NCI-H2196 (cell line): ENCODE data around the gene ZNF789.
"Not testable (repeated sequence)": the region's sequence is repeated elsewhere in the genome, so short reads cannot be mapped to it uniquely, and the experiment has no call there.

Source experiments
- DNase-seq: peaks from one replicate; lab custom pipeline; 2025; ENCODE audit not compliant: unreplicated experiment; lab: John Stamatoyannopoulos, UW

ZNF789 gene

DNA sequence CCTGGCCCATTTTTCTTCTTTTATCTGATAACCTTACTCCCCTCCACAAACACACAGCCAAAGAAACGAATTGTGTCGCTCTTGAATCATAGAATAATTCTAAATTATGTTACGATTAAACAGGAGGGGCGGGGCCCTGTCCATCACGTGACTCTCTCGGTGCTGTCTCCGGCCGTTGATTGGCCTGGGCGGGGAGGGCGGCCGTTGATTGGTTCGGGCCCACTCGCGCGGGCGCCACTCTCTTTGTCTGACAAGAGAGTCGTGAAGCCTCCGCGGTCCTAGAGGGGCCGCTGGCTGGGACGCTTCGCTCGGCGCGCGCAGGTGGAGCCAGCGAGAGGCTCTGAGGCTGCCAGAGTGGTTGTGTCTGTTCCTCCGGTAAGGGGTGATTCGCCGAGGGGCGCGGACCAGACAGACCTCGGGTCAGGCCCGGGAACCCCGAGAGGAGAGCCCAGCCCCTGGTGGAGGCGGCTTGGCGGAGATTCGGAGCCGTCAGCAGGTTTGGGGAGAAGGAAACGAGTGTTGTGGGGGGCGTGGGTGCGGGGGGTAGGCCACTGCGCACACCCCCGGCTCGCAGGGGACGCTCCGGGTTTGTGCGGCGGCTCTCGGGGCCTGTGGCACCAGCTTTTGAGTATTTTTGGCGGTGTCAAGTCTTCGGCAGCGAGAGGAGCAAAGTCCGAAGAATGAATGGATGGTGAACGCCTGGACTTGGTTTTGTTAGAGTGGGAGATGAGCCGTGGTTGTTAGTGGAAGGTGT is at the start of gene ZNF789:
Gene ZNF789, plus strand, starts transcription at position 330 of the 754 bp plus-strand sequence. CDS start 3,567 bp downstream, outside the sequence.
- DNase-seq, result peak; percentile 97

DNA sequence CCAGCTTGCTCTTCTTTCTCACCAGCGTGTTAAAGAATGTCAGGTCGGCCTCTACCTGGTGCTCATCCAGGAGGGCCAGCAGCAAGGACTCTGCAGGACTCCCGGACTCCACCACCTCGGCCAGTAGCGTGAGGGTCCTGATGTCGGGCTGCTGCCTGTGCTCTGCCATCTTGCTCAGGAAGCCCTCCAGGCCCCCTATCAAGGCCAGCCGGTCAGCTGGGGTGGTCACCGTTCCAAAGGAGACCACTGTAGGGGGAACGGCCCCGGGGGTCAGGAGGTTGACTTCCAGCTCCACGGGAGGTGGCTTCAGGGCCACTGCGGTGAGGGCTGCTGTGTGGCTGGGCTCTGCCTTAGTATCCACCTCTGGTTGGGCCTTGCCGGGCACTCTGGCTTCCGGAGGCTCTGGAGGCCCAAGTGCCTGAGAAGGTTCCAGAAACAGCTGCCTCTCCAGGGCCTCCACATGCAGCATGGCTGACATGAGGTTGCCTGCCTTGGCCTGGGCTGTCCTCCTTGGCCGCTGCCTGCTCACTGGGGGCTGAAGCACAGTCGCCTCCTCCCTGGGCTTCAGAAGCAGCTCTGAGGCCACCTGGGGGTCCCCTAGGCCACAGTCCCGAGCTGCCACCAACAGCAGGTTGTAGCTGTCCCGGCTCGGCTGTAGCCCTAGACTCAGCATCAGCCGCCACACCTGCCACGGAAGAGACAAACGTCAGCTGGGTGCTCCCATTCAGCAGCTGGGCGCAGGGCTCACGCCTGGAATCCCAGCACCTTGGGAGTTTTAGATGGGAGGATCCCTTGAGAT is 47.6 kb upstream of the ZNF789 start:
- no peak for DNase-seq

DNA sequence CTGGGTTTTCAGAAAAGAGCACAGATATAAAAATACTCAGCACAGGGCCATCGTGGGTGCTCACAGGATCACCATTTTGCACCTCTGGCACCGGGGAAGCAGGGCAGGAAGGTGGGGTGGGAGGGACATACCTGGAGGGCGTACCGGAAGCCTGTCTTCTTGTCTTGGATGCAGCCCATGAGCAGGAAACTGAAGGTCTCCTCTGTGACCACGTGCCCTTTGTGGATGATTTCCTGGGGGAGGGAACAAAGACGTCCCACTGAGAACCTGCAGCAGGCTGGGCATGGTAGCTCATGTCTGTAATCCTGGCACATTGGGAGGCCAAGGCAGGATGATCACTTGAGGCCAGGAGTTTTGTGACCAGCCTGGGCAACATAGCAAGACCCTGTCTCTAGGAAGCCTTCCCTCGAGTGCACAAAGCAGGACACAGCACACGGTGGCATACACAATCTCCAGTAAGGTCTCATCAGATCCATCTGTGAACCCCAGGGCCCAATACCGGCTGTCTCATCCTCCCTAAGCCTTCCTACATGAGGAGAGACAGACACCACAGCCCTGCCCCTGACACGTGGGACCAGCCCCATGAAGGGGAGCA is 43.6 kb upstream of the ZNF789 start:
- DNase-seq, result no peak

DNA sequence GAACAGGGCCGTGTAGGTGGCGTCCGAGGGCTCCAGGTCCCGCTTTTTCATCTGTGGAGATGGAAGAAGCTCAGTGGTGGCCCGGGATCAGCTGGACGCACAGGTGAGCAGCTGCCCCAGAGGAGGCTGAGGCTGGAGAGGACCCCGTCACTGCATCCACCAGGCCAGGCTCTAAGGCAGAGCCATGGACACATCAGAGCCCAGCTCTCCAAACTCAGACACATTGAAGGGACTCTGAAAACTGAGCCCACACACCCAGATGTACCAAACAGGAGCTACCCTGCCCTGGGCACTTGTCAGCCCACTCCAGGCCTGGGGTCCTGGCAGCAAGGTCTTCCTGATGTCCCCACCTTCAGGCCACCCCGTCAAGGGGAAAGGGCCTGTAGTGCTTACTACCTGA is 42.9 kb upstream of the ZNF789 start:
- DNase-seq, result no peak

DNA sequence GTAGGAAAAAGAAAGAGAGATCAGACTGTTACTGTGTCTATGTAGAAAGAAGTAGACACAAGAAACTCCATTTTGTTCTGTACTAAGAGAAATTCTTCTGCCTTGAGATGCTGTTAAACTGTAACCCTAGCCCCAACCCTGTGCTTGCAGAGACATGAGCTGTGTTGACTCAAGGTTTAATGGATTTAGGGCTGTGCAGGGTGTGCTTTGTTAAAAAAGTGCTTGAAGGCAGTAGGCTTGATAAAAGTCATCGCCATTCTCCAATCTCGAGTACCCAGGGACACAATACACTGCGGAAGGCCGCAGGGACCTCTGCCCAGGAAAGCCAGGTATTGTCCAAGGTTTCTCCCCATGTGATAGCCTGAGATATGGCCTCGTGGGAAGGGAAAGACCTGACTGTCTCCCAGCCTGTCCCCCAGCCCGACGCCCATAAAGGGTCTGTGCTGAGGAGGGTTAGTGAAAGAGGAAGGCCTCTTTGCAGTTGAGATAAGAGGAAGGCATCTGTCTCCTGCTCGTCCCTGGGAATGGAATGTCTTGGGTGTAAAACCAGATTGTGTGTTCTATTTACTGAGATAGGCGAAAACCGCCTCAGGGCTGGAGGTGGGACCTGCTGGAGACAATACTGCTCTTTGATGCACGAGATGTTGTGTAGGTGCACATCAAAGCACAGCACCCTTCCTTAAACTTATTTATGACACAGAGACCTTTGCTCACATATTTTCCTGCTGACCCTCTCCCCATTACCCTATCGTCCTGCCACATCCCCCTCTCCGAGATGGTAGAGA is 40.7 kb upstream of the ZNF789 start:
- not testable (repeated sequence) for DNase-seq

DNA sequence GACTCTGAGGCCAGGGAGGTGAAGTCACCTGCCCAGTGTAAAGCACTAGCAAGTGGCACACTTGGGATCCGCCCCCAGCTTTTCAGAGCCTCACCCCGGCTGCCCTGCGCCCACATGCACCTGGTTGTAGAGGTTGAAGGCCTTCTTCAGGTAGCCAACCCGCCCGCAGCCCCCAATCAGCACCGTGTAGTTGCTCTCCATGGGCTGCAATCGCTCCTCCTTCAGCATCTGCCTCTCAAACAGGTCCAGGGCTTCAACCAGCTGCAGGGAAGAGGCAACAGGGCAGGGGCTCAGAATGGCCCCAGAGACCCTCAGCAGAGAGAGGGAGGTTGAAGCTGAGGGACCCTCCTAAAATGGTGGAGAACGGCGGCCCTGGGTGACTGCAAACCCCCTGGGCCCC is 39.5 kb upstream of the ZNF789 start:
- no peak for DNase-seq

DNA sequence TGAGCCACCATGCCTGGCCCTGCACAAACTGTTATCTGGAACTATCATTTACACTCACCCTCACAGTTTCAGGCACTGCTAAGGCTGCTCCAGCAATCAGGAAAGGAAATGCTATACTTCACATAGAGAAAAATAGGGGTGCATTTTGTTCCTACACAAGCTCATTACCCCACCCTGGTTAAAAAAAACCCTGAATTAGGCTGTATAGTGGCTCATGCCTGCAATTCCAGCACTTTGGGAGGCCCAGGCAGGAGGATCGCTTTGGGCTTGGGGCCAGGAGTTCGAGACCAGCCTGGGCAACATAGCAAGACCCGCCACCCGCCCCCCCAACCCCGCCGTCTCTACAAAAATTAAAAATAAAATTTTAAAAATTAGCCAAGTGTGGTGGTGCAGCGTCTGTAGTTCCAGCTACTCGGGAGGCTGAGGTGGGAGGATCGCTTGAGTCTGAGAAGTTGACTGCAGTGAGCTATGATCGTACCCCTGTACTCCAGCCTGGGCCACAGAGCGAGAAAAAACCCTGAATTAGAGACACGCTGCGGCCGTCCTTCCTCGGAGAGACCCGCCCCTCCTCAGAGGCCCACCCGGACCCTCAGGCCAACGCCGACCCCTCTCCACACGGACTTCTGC is 34.6 kb upstream of the ZNF789 start:
- DNase-seq, result no peak

DNA sequence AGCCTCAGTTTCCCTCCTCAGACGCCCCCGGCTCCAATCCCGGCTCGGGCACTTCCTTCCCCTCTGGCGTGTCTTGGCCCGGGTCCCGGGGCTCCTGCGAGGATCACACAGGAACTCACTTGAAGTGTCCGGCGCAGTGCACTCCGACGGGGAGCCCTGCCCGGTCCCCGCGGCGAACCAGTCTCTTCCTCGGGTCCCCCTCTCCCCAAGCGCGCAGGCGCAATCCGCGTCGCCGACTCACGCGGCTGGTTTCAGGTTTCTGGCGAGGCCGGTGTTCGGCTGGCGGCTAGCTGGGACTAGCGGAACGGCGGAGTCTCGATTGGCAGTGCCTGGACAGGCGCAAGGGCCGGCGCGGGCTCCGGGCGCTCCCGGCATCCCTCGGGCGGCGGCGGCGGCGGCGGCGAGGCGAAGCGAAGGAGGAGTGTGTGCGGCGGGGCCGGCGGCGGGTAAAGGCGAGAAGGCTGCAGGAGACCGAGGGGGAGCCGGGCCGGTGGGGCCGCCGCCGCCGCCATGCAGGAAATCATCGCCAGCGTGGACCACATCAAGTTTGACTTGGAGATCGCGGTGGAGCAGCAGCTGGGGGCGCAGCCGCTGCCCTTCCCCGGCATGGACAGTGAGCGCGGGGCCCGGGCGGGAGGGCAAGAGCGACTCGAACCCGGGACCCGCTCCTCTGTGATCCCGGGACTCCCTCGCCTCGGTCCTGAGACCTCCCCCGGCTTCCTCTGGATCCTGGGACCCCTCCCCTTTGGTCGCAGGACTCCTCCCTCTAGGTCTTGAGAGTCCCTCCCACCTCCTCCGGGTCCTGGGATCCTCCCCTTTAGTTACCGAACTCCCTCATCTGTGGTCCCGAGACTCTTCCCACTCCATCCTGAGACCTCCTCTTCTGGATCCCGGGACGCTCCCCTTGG is 33.9 kb upstream of the ZNF789 start, which contains the start of the genes CPSF4 and PTCD1:
Gene CPSF4, plus strand, starts transcription at position 371 of the 908 bp plus-strand sequence. Its CDS starts 140 bp downstream, at position 511.
Gene PTCD1, minus strand, starts transcription at position 226 of the 908 bp plus-strand sequence. CDS start 3,556 bp downstream, outside the sequence.
- DNase-seq, result peak; percentile 96

DNA sequence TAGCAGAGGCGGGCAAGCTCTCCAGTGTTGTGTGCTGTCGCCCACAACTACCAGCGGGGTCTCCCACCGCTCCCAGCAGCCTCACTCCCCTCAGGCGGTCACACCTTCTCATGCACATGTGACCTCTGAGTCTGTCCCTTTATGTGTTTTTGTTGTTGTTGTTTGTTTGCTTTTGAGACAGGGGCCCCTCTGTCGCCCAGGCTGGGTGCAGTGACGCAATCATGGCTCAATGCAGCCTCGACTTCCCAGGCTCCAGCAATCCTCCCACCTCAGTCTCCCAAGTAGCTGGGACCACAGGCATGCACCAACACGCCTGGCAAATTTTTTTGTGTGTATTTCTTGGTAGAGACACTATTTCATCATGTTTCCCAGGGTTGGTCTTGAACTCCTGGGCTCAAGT is 32.5 kb upstream of the ZNF789 start:
- no peak for DNase-seq

DNA sequence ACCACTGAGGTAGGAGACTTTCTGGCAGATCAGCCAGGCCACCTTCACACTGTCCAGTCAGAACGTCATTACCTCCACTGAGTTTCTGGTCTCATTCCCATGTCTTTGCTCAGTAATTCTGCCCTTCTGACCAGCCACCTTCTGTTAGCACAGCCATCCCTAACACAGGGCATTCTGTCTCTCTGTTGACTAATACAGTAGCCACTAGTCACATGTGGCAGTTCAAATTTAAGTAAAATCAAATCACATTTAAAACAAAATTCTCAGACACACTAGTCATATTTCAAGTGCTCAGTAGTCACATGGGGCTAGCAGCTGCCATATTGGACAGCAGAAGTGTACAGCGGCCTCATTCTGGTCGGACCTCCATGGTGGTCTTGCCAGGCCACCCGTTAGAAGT is 26.6 kb upstream of the ZNF789 start:
- DNase-seq, result no peak

DNA sequence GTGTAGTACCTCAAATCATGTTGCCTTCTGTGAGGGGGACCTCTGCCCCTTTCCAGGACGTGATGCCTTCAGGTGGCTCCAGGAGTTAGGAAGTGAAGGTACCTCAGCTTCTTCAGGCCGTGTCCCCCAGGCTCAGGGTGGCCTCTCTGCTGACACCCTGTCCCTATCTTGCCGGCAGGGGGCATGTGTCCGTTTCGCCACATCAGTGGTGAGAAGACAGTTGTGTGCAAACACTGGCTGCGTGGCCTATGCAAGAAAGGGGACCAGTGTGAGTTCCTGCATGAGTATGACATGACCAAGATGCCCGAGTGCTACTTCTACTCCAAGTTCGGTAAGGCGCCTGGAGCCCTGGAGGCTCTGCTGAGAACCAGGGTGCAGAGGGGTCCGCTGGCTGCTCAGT is 24.7 kb upstream of the ZNF789 start:
- no peak for DNase-seq

DNA sequence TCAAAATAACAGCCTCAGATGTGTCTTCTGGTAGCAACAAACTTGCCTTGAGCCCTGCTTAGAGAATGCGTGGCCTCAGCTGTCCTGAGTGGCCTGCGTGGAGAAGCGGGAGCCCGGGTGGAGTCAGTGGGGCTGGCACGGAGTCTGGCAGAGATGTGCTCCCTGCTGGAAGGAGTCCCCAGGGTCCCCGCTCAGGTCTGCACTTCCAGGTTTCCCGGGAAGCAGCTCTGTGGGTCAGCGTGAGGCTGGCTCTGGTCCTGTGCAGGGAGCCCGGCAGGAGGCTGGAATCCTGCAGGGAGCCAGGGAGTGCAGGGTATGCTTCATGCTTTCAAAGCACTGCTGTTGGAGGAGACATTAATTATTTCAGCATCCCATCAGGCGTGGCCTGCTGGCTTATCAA is 23.8 kb upstream of the ZNF789 start:
- DNase-seq, result no peak

DNA sequence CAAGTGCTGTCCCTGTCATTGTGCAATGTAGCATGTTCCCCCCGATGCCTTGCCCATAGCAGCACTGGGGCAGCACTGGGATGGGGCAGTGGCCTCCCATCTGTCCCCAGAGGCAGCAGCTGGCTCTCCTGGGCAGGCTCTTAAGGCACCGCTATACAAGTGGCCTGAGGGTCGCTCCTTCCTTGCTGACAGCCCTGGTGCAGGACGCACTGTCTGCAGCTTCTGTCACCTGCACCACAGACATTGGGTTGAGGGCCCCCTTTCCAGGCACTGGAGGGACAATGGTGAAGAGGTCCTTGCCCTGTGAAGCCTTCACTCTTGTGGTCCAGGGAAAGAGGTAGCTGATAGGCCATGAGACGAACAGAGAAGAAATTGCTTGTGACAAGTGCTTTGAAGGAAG is 23.4 kb upstream of the ZNF789 start:
- no peak for DNase-seq

DNA sequence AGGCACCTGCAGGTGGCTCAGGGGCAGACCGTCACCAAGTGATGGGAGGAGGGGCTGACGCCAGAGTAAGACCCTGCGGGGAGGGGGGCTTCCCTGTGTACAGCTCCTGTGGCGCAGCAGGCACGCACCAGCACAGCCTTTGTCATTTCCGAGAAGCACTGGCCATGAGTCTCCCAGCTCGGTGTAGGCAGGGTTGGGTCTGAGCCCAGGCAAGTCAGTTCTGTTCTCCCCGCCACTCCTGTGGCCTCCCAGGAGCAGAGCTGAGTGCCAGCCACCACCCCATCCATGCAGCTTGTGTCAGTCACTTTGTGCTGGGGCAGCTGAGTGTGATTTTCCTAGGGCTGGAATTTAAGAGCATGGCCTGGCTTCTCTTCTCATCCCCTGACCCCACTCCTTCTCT is 20.8 kb upstream of the ZNF789 start:
- DNase-seq, result no peak

DNA sequence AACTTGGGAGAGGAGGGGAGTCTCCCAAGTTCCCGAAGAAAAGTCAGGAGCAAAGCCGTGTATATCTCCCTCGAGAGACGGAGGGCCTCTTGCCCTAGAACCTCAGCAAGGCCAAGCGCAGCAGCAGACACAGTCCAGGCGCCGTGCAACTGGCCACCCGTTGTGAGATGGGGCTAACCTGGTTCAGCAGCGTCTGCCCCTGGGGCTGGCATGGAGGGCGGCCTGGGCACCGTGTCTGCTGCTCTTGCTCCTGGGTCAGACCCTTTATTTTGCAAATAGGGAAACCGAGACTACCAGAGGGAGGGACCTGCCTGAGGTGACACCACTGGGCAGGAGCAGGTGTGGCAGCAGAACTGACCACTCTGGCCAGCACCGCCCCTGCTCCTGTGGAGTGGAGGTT is 20.1 kb upstream of the ZNF789 start:
- no peak for DNase-seq

DNA sequence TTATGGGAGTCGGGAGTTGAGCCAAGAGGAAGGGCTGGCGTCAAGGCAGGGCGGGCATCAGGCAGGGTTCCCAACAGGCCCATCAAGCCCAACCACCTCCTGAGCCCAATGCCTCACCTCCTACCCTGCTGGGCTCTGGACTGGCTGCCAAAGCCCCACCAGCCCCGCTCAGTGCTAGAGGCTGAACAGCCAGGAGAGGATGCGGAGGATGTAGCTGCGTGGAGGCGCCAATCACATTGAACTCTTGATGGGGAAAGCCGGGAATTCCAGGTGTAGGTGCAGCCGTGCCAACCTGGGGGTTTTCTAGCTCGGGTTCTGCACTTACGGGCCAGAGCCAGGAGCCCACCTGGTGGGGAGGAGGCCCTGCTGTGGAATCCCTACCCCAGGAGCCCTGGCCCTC is 19.6 kb upstream of the ZNF789 start:
- DNase-seq, result no peak

DNA sequence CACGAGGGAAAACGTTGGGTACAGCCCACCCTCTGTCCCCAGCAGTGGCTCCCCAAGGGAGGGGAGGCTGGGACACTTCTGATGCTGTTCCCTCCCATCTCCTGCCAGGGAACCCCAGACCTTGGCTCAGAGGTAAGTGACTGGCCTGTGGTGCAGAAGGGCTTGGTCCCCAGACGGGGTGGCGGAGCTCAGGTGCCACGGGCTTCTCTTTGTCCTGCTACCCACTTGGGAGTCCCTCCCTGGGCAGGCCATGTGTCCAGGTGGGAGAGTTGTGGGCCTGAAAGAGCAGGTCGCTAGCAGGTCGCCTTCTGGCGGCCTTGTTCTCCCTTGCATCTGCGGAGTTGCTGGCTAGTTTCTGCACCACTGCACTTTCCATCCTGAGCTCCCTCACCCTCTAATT is 16.8 kb upstream of the ZNF789 start:
- no peak for DNase-seq

DNA sequence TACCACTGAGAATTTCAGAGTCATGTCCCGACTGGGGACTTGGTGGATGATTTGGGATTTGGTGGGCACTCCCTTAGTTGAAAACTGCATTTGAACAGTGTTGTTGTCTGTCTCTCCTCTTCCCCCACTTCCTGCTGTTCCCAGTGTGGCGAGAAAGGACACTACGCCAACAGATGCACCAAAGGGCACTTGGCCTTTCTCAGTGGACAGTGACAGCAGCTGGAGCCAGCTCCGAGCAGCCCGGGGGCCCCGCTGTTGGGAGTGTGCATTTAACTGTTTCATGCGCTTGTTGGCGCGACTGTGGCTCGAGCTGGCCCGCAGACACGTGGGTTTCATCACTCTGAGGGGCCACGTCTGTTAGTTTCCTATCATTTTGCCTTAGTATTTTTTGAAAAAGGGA is 16.4 kb upstream of the ZNF789 start:
- DNase-seq, result no peak

DNA sequence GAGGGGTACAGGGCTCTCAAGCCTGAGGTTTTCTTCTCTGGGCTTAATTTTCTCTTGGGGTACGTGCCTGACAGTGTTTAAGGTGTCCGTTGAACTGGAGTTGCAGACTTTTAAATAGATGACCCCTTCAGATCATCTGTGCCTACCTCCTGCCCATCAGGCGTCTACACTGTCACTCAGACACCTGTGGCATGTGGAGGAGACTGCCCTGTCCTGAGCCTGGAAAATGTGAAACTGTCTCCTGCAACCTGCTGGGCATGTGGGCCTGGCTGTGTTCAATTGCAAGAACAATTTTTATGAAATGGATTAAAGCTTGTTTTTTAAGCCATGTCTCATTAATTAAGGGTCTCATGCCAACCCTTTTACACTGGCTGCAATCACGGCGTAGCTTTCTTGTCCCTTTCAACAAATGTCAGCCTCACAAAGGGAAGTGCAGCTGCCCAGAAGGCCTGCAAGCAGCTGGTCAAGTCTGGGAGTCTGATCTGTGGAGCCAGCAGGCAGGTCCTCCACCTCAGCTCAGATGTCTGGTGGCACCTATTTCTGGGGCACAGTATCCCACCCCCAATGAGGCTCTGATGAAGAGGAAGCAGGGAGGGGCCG is 15.5 kb upstream of the ZNF789 start:
- DNase-seq, result no peak
